Heart right ventricle (tissue), 16 donors: ENCODE data around the gene FOXM1. TPM values are rescaled to one million over a fixed set of nuclear protein-coding genes. Genes with fewer than 3 reads are reported as not detected.

ENCODE experiments used
- ATAC-seq, 8 donors: fragments of 200-7000 bp; cut with Tn5 transposase; one replicate each; pipeline ENCODE4 v1.9.1; 2020; ENCODE audit warnings: mild to moderate bottlenecking in 8 of 8, moderate library complexity in 8 of 8, moderate number of reproducible peaks in 1 of 8
- DNase-seq, 2 donors: peaks; one replicate each; pipeline ENCODE4 v3.0.0-alpha.2; 2020
- H3K27ac ChIP-seq, 10 donors: fragments of 200-600 bp; sonication (generic) in 2 of 10; one replicate each; pipeline versions ENCODE4 v1.5.0 to v1.8.0; 2020 to 2022; ENCODE audit warnings: mild to moderate bottlenecking in 3 of 10
- H3K27me3 ChIP-seq, 7 donors: fragments of 200-600 bp; one replicate each; pipeline ENCODE4 v1.8.0; 2021 to 2022; ENCODE audit warnings: mild to moderate bottlenecking in 2 of 7
- H3K36me3 ChIP-seq, 9 donors: fragments of 200-600 bp; sonication (generic) in 1 of 9; one replicate each; pipeline versions ENCODE4 v1.5.0 to v1.8.0; 2020 to 2022; ENCODE audit warnings: mild to moderate bottlenecking in 2 of 9
- H3K4me1 ChIP-seq, 9 donors: fragments of 200-600 bp; sonication (generic) in 1 of 9; one replicate each; pipeline versions ENCODE4 v1.5.0 to v1.8.0; 2020 to 2022; ENCODE audit warnings: mild to moderate bottlenecking in 4 of 9
- H3K4me3 ChIP-seq, 10 donors: fragments of 200-600 bp; sonication (generic) in 2 of 10; one replicate each; pipeline versions ENCODE4 v1.5.0 to v1.8.0; 2020 to 2022; ENCODE audit warnings: mild to moderate bottlenecking in 7 of 10, moderate library complexity in 2 of 10
- H3K9me3 ChIP-seq, 11 donors: fragments of 200-600 bp in 10 of 11; sonication (generic) in 2 of 11; one replicate each; pipeline versions ENCODE4 v1.5.0 to v1.8.0; 2013 to 2022; ENCODE audit warnings: mild to moderate bottlenecking in 2 of 11, control low read depth in 1 of 11, moderate library complexity in 1 of 11
- WGBS, 2 donors: extraction: QIAGEN DNeasy Blood & Tissue Kit; methylation state at CpG; one replicate each; pipeline ENCODE4 v1.1.7; 2013; ENCODE audit warnings: inconsistent platforms in 1 of 2; 5-methylcytosine and 5-hydroxymethylcytosine counted together
- intact Hi-C, 10 donors: fragments of 100-400 bp; cut with DNase I; formaldehyde crosslinking; loops; one replicate each; pipeline versions ENCODE4 v1.11.1 to v1.14.2; 2022
- polyA plus RNA-seq, 2 donors: library from polyadenylated mRNA; stranded (reverse); fragments of 200-250 nt; gene quantifications; one replicate each; pipeline ENCODE4 v1.2.3, GENCODE V29; 2013
- total RNA-seq, 10 donors: library from RNA; stranded (reverse); fragmentation: NEBNext Ultra II Directional in 3 of 10; extraction: Animal tissue kit (Norgen Biotek cat#: 25700) in 3 of 10; gene quantifications; one replicate each; pipeline versions ENCODE4 v1.2.1 to v1.2.4, GENCODE V29; 2021 to 2023
- TF ChIP-seq, protein P1 (sequence below), 9 donors: fragments of 200-600 bp; sonication (generic) in 2 of 9; IDR thresholded peaks; one replicate each; pipeline versions ENCODE4 v1.5.0 to v1.8.0; 2021 to 2022; ENCODE audit warnings: antibody characterized with exemption in 9 of 9, mild to moderate bottlenecking in 5 of 9, moderate library complexity in 1 of 9
- donor health status: Arrhythmogenic right ventricular cardiomyopathy.
- donor health status: ischemic (EF 13 %, LVEDD 7.1; RV severe dilation, severe dysfunction).
- donor health status: healthy with polysubstance abuse.
- donor health status: DM: no; HTN: yes; CAD: no.
- donor health status: DM: no; HTN: no; CAD: no.
- donor health status: ischemic (EF 25% LVEDD 6.9; RV normal size, moderate dysfunction).
- donor health status: ischemic (EF 25% LVEDD 5.7; RV mildly dilated, moderate dysfunction).
- donor health status: healthy.
- donor health status: DM: yes; HTN: yes; CAD: no.
- donor health status: Ischemic cardiomyopathy.
- donor health status: ischemic (EF 35%, LVEDD 5.7; RV mildly dilated, moderate dysfunction).
- donor health status: nonischemic (EF 11% LVEDD 7.7; RV severe dilation, severe dysfunction).
- donor health status: DM: yes; HTN: yes; CAD: no.
- donor health status: PGD.
- donor health status: ischemic (EF 29% LVEDD 5.4; RV normal size, mild dysfunction).
- donor health status: nonischemic (EF 23%, LVEDD 6.1; RV moderate dilation, normal function).

FOXM1 gene
- total and polyA plus RNA-seq, 12 donors = 0.14 to 10.9 (median 0.59) TPM; not detected in 1

DNA sequence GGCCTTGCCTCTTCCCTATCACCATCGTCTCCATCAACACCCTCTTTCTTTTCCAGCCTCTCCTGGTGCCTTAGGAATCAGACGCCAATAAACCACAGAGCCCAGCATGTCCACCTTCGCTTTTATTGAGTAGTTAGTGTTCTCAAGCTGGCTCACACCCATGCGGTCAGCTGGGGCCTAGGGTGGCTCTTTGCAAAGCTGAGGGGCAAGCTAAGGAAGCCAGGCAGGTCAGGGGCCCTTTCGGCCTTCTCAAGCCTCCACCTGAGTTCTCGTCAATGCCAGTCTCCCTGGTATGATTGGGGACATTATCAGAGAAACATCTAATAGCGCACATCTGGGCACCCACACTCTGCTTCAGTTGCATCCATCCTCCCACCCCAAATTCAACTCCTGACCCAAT, 19.4 kb downstream of the FOXM1 start:
- no peaks in the 10 kb centered on the region for H3K27me3 ChIP-seq
- no peaks in the 10 kb centered on the region for H3K9me3 ChIP-seq
- intact Hi-C loops = loop anchor here in 8 of 10 donors (10.0 kb wide), 2 partner anchors 87 to 177 kb away; no protein-coding TSS in a partner anchor
- ATAC-seq (no peak), DNase-seq (no peak)
- peaks cover 0 to 5% (median 0%) of the 10 kb centered on the region in 9 donors for H3K4me1 ChIP-seq
- TF ChIP-seq, protein P1, sequence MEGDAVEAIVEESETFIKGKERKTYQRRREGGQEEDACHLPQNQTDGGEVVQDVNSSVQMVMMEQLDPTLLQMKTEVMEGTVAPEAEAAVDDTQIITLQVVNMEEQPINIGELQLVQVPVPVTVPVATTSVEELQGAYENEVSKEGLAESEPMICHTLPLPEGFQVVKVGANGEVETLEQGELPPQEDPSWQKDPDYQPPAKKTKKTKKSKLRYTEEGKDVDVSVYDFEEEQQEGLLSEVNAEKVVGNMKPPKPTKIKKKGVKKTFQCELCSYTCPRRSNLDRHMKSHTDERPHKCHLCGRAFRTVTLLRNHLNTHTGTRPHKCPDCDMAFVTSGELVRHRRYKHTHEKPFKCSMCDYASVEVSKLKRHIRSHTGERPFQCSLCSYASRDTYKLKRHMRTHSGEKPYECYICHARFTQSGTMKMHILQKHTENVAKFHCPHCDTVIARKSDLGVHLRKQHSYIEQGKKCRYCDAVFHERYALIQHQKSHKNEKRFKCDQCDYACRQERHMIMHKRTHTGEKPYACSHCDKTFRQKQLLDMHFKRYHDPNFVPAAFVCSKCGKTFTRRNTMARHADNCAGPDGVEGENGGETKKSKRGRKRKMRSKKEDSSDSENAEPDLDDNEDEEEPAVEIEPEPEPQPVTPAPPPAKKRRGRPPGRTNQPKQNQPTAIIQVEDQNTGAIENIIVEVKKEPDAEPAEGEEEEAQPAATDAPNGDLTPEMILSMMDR (IDR thresholded peaks at IDR 0.05) = no peak
- WGBS, 2 donors = 94 to 95% methylated on average over 7 of the region's 7 CpGs
- no peak overlapping the region for H3K27ac ChIP-seq
- H3K4me3 ChIP-seq = no peak overlapping the region
- peaks cover 0 to 49% (median 0%) of the 10 kb centered on the region in 9 donors for H3K36me3 ChIP-seq

DNA sequence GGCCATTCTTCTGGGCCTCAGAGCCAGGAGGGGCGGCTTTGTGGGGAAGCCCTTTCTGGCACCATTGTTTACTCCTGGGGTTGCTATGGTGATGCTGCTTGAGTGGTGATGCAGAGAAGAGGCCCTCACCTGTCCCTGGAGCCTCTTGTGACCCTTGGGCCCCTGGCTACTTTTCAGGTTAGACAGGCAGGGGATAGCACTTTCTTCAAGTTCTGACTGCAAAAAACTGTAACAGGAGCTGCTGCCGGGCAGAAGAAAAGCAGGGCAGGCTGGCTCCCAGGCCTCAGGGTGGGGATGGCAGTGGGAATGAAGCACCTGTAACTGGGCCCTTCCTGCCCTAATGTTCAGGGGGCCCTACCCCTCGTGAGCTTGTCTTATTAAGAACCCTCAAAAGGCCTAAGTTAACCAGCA, 19.9 kb downstream of the FOXM1 start, which contains the start of gene TEX52:
TEX52 (minus strand) TSS at position 19 of the 411 bp plus-strand sequence; CDS start at position 6, 13 bp downstream.
- Histone ChIP-seq H3K4me3 (no peak within 1 kb of the TSS), H3K36me3 (peaks cover 0 to 44% (median 0%) of the 10 kb centered on the region in 9 donors), H3K27ac (no peak within 1 kb of the TSS), H3K9me3 (no peaks in the 10 kb centered on the region), H3K27me3 (no peaks in the 10 kb centered on the region), H3K4me1 (peaks cover 0 to 5% (median 0%) of the 10 kb centered on the region in 9 donors)
- TF ChIP-seq, protein P1 (IDR thresholded peaks at IDR 0.05) = no peak
- 87 to 92% methylated on average over 3 of the region's 3 CpGs for WGBS, 2 donors
- intact Hi-C loops = loop anchor here in 8 of 10 donors (10.0 kb wide), 2 partner anchors 88 to 178 kb away; no protein-coding TSS in a partner anchor
- DNase-seq = no peak
- no peak for ATAC-seq

DNA sequence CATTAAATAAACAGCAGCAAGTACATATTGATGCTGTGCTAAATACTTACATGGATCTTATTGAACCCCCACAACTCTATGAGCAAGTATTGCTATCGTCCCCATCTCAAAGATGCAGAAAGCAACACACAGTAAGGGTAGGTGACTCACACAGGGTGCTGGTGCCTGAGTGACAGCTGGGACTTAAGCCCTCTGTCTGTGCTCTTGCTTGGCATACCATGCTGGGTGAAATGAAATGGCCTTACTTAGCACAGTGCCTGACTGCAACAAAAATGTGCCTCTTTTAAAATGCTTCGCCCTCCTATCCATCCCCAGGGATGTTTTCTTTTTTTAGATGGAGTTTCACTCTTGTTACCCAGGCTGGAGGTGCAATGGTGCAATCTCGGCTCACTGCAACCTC, 20.9 kb downstream of the FOXM1 start:
- TF ChIP-seq, protein P1 (IDR thresholded peaks at IDR 0.05) = no peak
- peaks cover 0 to 37% (median 0%) of the 10 kb centered on the region in 9 donors for H3K36me3 ChIP-seq
- ATAC-seq = no peak

DNA sequence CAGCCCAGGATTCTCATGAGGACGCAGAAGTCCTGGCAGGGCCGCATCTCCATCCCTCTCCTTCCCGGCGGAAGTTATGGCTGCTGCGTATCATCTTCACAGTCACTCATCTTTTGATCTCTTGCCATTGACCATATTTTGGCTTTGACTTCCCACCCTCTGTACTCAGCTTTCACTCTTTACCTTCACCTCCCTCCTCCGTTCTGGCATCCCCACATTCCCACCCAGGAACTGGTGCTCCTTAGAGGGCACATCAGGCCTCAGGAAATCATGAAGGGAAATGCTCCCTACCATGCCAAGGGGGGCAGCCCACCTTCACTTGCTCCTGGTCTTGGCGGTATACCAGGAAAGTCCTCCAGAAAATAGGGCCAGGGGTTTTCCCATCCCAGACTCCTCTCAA, 21.4 kb downstream of the FOXM1 start:
- Histone ChIP-seq H3K9me3 (no peaks in the 10 kb centered on the region), H3K36me3 (peaks cover 0 to 32% (median 0%) of the 10 kb centered on the region in 9 donors), H3K4me1 (peaks cover 0 to 5% (median 0%) of the 10 kb centered on the region in 9 donors), H3K27me3 (no peaks in the 10 kb centered on the region), H3K27ac (no peak overlapping the region), H3K4me3 (no peak overlapping the region)
- TF ChIP-seq, protein P1 (IDR thresholded peaks at IDR 0.05) = no peak
- DNase-seq = no peak
- 96% methylated on average over 7 of the region's 7 CpGs for WGBS, 2 donors
- intact Hi-C loops = loop anchor here in 8 of 10 donors (10.0 kb wide), 2 partner anchors 89 to 179 kb away; no protein-coding TSS in a partner anchor
- no peak for ATAC-seq

More for the DNA sequence above, 20.9 kb downstream of the FOXM1 start:
- 87 to 93% methylated on average over 3 of the region's 3 CpGs for WGBS, 2 donors
- Histone ChIP-seq H3K4me1 (peaks cover 0 to 5% (median 0%) of the 10 kb centered on the region in 9 donors), H3K4me3 (no peak overlapping the region), H3K27me3 (no peaks in the 10 kb centered on the region), H3K9me3 (no peaks in the 10 kb centered on the region), H3K27ac (no peak overlapping the region)
- intact Hi-C loops = loop anchor here in 8 of 10 donors (10.0 kb wide), 2 partner anchors 89 to 179 kb away; no protein-coding TSS in a partner anchor
- no peak for DNase-seq
